Nucleus accumbens (tissue), 56 donors: ENCODE data around the gene ULBP3.
"Not testable (repeated sequence)": the region's sequence is repeated elsewhere in the genome, so short reads cannot be mapped to it uniquely, and the experiment has no call there.

Experiments used
- DNase-seq, 56 donors: peaks; one replicate each; lab custom pipeline; 2025; lab: John Stamatoyannopoulos, UW

Gene ULBP3

DNA sequence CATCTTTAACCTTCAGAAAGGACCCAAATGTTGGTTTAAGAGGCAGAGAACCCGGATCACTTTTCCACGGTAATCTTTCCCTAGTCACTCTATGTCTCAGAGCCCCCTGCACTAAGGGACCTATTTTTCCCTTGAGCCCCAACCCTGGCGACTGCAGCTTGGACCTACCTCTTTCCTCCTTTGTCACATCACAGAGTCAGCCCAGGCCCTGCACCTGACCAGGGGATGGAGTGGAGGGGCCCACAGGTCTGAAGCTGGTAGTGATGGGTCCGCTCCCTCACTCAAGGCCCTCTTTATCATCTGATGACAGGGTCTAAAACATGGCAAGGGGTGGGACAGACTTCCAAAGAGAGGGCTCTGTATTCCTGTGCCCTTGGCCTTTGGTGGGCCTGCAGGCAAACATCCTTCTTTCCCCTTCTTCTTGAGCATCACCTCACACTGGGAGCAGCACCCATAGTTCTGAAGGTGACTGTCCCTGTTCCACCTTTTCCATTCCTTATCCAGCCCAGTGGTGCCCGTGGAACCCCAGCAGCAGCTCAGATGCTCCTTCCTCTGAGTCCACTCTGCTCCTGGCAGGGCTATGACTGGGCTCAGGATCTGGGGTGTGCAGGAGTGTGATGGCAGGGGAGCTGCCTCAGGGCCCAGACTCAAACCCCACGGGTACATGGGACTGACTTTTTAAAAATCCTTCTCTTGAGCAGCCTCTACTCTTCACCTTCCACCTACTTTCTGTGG is 49.9 kb downstream of the ULBP3 start:
- no peak for DNase-seq

- DNase-seq, result not testable (repeated sequence)
These were observed 51.8 kb downstream of the ULBP3 start for GRCh38 chr6:150017186-150017521.

- peak in 51 of 56 donors; percentile 5 to 81 (median 47) for DNase-seq
These were observed 52.4 kb downstream of the ULBP3 start for GRCh38 chr6:150016324-150017185.

DNA sequence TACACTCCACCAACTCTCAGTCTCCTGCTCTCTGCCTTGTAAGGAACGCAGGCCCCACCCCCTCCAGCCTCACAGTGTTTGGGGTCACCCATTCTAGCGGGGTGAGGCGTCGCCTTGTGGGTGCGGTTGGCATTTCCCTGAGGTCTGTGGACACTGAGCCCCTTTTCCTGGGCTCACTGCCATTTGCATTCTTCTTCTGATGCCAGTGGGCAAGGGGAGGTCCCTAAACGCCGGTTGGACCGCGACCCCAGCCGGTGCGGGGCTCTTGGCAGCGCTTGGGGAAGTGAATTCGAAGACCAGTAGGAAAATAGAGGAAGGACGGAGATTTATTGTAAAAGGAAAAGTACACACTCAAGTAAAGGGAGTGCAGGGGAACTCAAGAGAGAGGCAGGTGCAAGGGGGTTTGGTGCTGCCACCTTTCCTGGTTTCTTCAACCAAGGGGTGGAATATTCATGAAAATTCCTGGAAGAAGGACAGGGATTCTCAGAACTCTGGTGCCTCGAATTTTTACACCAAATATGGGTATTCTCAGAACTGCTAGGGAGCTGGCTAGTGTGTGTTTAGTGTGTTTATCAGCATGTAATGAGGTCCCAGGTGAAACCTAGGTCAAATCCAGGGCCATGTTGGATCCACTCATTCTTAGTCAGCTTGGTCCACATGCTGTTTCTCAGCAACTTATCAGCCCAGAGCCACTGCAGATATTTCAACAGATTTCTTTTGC is 53.5 kb downstream of the ULBP3 start:
- not testable (repeated sequence) for DNase-seq

GRCh38 chr6:150014623-150015280 is 54.2 kb downstream of the ULBP3 start:
- not testable (repeated sequence) for DNase-seq

GRCh38 chr6:150013785-150014622 is 54.9 kb downstream of the ULBP3 start:
- DNase-seq, result not testable (repeated sequence)

- DNase-seq, result not testable (repeated sequence)
These were observed 55.8 kb downstream of the ULBP3 start for GRCh38 chr6:150012846-150013784.
